Mesothelial cell of epicardium (in vitro differentiated cells): ENCODE measurements around the gene ADPRM. TPM values are rescaled to one million over a fixed set of nuclear protein-coding genes. Genes with fewer than 3 reads are reported as not detected.

ENCODE experiments used
- DNase-seq, 2 experiments: peaks; one replicate each; pipeline ENCODE4 v3.0.0; 2021; ENCODE audit warnings: low spot score in 2 of 2; ENCODE audit not compliant: unreplicated experiment in 2 of 2
- H3K27ac Mint-ChIP-seq: 2 replicates; pipeline ENCODE4 v1.8.0; 2021; ENCODE audit warnings: mixed read lengths
- H3K27me3 Mint-ChIP-seq: 2 replicates; pipeline ENCODE4 v1.8.0; 2021; ENCODE audit warnings: low read depth, mixed read lengths
- H3K36me3 Mint-ChIP-seq: 2 replicates; pipeline ENCODE4 v1.8.0; 2021; ENCODE audit warnings: mixed read lengths
- H3K4me1 Mint-ChIP-seq: 2 replicates; pipeline ENCODE4 v1.8.0; 2021; ENCODE audit warnings: mixed read lengths
- H3K4me3 Mint-ChIP-seq: 2 replicates; pipeline ENCODE4 v1.8.0; 2021; ENCODE audit warnings: mild to moderate bottlenecking, moderate library complexity, mixed read lengths
- H3K9me3 Mint-ChIP-seq: 2 replicates; pipeline ENCODE4 v1.8.0; 2021; ENCODE audit warnings: mixed read lengths
- total RNA-seq: library from RNA; stranded (reverse); gene quantifications from 3 replicates; pipeline ENCODE4 v1.2.1, GENCODE V29; 2021
- TF ChIP-seq, protein P1 (sequence below): fragments of 200-600 bp; sonication (generic); IDR thresholded peaks from one replicate; pipeline ENCODE4 v1.5.0; 2021; ENCODE audit warnings: antibody characterized with exemption; ENCODE audit not compliant: unreplicated experiment

The ADPRM gene
- total RNA-seq, 1 donor from 2014 or later, result 9.1 TPM

- no peaks in the 10 kb centered on the region for H3K27me3 Mint-ChIP-seq
- H3K9me3 Mint-ChIP-seq, result no peaks in the 10 kb centered on the region
- H3K27ac Mint-ChIP-seq, result no peak overlapping the region
- DNase-seq, result no peak
- H3K4me1 Mint-ChIP-seq, result peaks cover 8% of the 10 kb centered on the region
- H3K4me3 Mint-ChIP-seq, result no peak overlapping the region
- peaks cover 11% of the 10 kb centered on the region for H3K36me3 Mint-ChIP-seq
- TF ChIP-seq, protein P1, sequence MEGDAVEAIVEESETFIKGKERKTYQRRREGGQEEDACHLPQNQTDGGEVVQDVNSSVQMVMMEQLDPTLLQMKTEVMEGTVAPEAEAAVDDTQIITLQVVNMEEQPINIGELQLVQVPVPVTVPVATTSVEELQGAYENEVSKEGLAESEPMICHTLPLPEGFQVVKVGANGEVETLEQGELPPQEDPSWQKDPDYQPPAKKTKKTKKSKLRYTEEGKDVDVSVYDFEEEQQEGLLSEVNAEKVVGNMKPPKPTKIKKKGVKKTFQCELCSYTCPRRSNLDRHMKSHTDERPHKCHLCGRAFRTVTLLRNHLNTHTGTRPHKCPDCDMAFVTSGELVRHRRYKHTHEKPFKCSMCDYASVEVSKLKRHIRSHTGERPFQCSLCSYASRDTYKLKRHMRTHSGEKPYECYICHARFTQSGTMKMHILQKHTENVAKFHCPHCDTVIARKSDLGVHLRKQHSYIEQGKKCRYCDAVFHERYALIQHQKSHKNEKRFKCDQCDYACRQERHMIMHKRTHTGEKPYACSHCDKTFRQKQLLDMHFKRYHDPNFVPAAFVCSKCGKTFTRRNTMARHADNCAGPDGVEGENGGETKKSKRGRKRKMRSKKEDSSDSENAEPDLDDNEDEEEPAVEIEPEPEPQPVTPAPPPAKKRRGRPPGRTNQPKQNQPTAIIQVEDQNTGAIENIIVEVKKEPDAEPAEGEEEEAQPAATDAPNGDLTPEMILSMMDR, result no peak
Measured at GRCh38 chr17:10702574-10702973, 5.2 kb downstream of the ADPRM start.

DNA sequence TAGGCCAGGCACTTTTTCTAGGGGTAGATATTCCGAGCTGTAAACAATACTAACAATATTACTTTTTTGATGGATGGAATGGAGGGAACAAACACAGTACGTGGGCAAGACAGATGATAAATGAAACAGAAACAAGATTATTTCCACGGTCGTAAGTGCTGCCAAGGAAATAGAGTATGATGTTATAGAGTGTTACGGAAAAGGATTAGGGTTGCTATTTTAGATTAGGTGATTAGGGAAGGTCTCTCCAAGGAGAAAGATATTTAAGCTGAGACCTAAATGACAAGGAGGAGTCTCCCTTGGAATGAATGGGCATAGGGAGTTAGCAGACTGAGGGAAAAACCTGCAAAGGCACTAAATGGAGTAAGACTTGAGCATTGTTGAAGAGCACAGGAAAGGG, 8.3 kb downstream of the ADPRM start:
- Mint-ChIP-seq H3K27me3 (no peaks in the 10 kb centered on the region), H3K4me1 (no peaks in the 10 kb centered on the region), H3K9me3 (no peaks in the 10 kb centered on the region)

GRCh38 chr17:10713318-10713717, 15.9 kb downstream of the ADPRM start:
- Mint-ChIP-seq H3K4me3 (no peak overlapping the region), H3K4me1 (no peaks in the 10 kb centered on the region), H3K9me3 (no peaks in the 10 kb centered on the region), H3K27me3 (no peaks in the 10 kb centered on the region), H3K27ac (no peak overlapping the region), H3K36me3 (peaks cover 23% of the 10 kb centered on the region)
- TF ChIP-seq, protein P1, result no peak
- no peak for DNase-seq

More for the DNA sequence above, 8.3 kb downstream of the ADPRM start:
- TF ChIP-seq, protein P1, result no peak
- H3K4me3 Mint-ChIP-seq, result no peak overlapping the region
- DNase-seq, result no peak
- no peak overlapping the region for H3K27ac Mint-ChIP-seq
- H3K36me3 Mint-ChIP-seq, result peaks cover 21% of the 10 kb centered on the region

DNA sequence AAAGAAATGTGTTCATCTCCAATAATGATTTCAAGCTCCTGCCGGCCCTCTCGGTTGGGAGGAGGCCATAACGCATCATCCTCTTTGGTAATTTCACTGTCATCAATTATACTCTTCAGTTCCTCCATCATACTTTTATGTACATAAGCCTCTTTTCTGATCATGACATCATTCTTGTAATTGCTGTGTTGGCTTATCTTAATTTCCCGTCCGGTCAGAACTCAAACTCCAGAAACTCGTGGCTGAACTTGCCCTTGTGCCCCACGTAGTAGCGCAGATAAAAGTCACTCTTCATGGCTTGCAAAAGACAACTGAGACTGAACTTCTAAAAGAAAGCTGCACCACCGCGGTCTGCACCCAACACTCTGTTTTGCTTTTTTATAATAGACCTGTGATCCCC, 18.8 kb downstream of the ADPRM start:
- TF ChIP-seq, protein P1, result no peak
- no peak overlapping the region for H3K4me3 Mint-ChIP-seq
- no peaks in the 10 kb centered on the region for H3K27me3 Mint-ChIP-seq
- no peak overlapping the region for H3K27ac Mint-ChIP-seq
- no peaks in the 10 kb centered on the region for H3K9me3 Mint-ChIP-seq
- no peak for DNase-seq
- H3K4me1 Mint-ChIP-seq, result no peaks in the 10 kb centered on the region
- H3K36me3 Mint-ChIP-seq, result peaks cover 13% of the 10 kb centered on the region

- H3K27me3 Mint-ChIP-seq, result no peaks in the 10 kb centered on the region
- H3K27ac Mint-ChIP-seq, result no peak overlapping the region
- H3K9me3 Mint-ChIP-seq, result no peaks in the 10 kb centered on the region
- no peak overlapping the region for H3K4me3 Mint-ChIP-seq
- H3K36me3 Mint-ChIP-seq, result peaks cover 11% of the 10 kb centered on the region
- no peaks in the 10 kb centered on the region for H3K4me1 Mint-ChIP-seq
- TF ChIP-seq, protein P1, result no peak
- DNase-seq, result no peak
Measured at GRCh38 chr17:10718547-10718946, 21.2 kb downstream of the ADPRM start.
